HL-60/S4 treated with phorbol 12-myristate 13-acetate at 8.2 ng/mL for 4 days and 3 days (cell line): ENCODE data around the gene ACOT8.
"Not testable (repeated sequence)": the region's sequence is repeated elsewhere in the genome, so short reads cannot be mapped to it uniquely, and the experiment has no call there.

ENCODE experiments used
- in situ Hi-C: fragments of 300-500 bp; cut with MboI; formaldehyde crosslinking; loops from 2 replicates; pipeline ENCODE4 v1.15.0; 2022; ENCODE audit warnings: low sequenced_read_pairs

The ACOT8 gene

GRCh38 chr20:45857114-45857881 lies at the start of gene ACOT8, which contains the start of gene ZSWIM3:
TSS of gene ACOT8 (minus strand) at chr20:45857392. CDS start at chr20:45857315, 77 bp downstream.
TSS of gene ZSWIM3 (plus strand) at chr20:45857614. CDS start at chr20:45857826, 212 bp downstream.
- in situ Hi-C loops, result no loop called here

- in situ Hi-C loops, result no loop called here
These were observed 48.4 kb upstream of the ACOT8 start for GRCh38 chr20:45905505-45906079.

- in situ Hi-C loops, result no loop called here
These were observed 47.7 kb upstream of the ACOT8 start for GRCh38 chr20:45904583-45905504.

- in situ Hi-C loops, result no loop called here
These were observed 45.1 kb upstream of the ACOT8 start for GRCh38 chr20:45902199-45902701.

GRCh38 chr20:45901332-45901731 lies 44.1 kb upstream of the ACOT8 start:
- in situ Hi-C loops, result not testable (repeated sequence)

- in situ Hi-C loops, result no loop called here
These were observed 42.0 kb upstream of the ACOT8 start for GRCh38 chr20:45899046-45899835.

GRCh38 chr20:45898285-45898684 lies 41.1 kb upstream of the ACOT8 start:
- in situ Hi-C loops, result no loop called here

- in situ Hi-C loops, result no loop called here
These were observed 40.5 kb upstream of the ACOT8 start for GRCh38 chr20:45897692-45898091.

- in situ Hi-C loops, result no loop called here
These were observed 40.1 kb upstream of the ACOT8 start for GRCh38 chr20:45897289-45897688.

- in situ Hi-C loops, result no loop called here
These were observed 39.5 kb upstream of the ACOT8 start for GRCh38 chr20:45896641-45897161.

GRCh38 chr20:45894797-45895196 lies 37.6 kb upstream of the ACOT8 start:
- in situ Hi-C loops, result no loop called here

- in situ Hi-C loops, result no loop called here
These were observed 36.6 kb upstream of the ACOT8 start for GRCh38 chr20:45893831-45894230.

GRCh38 chr20:45892828-45893500 lies 35.8 kb upstream of the ACOT8 start:
- in situ Hi-C loops, result no loop called here

GRCh38 chr20:45892049-45892825 lies 35.0 kb upstream of the ACOT8 start:
- in situ Hi-C loops, result no loop called here

GRCh38 chr20:45890985-45891983 lies 34.1 kb upstream of the ACOT8 start, which contains the start of the genes CTSA and NEURL2:
TSS of gene CTSA (plus strand) at chr20:45891335. CDS start at chr20:45891569, 234 bp downstream.
TSS of gene NEURL2 (minus strand) at chr20:45891208. CDS start at chr20:45890991, 217 bp downstream.
- in situ Hi-C loops, result no loop called here

GRCh38 chr20:45890077-45890984 lies 33.1 kb upstream of the ACOT8 start:
- in situ Hi-C loops, result no loop called here
